Left renal pelvis (tissue), 4 donors: ENCODE data around the gene KLF4. TPM values are rescaled to one million over a fixed set of nuclear protein-coding genes. Genes with fewer than 3 reads are reported as not detected.
"Not testable (repeated sequence)": the region's sequence is repeated elsewhere in the genome, so short reads cannot be mapped to it uniquely, and the experiment has no call there.

Experiments used
- DNase-seq, 4 donors: peaks; one replicate each; pipeline ENCODE4 v3.0.0-alpha.2; 2013; ENCODE audit warnings: low read depth in 4 of 4, low spot score in 3 of 4
- polyA plus RNA-seq, 4 donors: library from polyadenylated mRNA; unstranded; fragments of 120-200 nt; gene quantifications; one replicate each; pipeline ENCODE4 v1.2.1, GENCODE V29; 2013; ENCODE audit not compliant: insufficient read length in 4 of 4

Gene KLF4
- polyA plus RNA-seq: 100 to 1,000 TPM in 1 of 4 donors, 1 to 10 TPM in 3; 6.0 to 127 (median 8.8) TPM

DNA sequence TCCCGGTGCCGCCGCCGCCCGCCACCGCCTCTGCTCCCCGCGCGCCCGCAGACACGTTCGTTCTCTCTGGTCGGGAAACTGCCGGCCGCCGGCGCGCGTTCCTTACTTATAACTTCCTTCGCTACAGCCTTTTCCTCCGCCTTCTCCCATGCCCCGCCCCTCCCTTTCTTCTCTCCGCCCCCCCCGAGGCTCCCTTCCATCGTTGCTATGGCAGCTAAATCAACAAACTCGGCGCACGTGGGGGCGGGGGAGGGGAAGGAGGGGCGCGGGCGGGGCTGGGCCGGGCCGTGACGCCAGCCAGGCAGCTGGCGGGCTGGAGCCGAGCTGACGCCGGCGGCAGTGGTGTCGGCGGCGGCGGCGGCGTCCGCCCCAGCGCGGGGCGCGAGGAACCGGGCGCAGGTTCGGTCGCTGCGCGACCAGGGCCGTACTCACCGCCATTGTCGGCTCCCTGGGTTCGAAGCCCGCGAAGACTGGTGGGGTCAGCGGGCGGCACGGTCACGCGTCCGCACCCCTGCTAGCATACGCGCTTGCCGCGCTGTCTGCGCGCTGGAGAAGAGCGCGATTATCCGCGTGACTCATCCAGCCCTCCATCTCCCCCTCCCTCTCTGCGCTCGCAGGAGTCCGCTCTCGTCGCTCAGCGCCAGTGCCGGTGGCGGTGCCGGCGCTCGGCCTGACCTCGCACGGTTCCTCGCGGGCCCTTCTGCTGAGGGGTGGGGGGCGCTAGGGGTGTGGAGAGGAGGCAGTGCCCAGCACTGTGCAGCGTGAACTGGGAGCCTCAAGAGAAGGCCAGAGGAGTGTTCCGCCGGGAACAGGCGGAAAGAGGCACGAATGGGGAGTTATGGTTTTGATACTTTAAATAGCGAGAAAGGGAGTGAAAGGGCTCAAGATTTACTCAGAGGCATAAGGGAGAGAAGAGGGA lies at the start of gene KLF4:
Gene KLF4, minus strand, starts transcription at position 83 of the 919 bp plus-strand sequence. CDS start 597 bp downstream, outside the sequence.
- DNase-seq: peak in 3 of 4 donors; percentile 87 to 91 (median 89)

DNA sequence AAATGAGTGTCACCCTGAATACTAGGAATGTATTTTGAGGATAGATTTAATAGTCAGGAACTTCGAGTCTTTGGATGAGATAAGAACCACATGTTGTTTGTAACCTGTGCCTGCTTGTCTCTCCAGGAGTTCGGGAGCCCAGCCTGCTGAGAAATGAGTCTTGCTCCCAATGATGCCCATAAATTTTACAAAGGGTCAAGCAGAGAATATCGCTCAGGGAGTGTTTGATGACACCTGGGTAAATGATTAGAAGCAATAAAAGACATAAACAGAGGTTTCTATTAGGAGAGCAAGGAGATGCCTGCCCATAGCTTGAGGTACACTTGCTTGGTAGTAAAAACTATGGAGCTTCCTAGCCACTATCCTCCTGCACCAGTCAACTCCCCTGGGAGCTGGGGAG lies 46.9 kb upstream of the KLF4 start:
- DNase-seq: no peak

DNA sequence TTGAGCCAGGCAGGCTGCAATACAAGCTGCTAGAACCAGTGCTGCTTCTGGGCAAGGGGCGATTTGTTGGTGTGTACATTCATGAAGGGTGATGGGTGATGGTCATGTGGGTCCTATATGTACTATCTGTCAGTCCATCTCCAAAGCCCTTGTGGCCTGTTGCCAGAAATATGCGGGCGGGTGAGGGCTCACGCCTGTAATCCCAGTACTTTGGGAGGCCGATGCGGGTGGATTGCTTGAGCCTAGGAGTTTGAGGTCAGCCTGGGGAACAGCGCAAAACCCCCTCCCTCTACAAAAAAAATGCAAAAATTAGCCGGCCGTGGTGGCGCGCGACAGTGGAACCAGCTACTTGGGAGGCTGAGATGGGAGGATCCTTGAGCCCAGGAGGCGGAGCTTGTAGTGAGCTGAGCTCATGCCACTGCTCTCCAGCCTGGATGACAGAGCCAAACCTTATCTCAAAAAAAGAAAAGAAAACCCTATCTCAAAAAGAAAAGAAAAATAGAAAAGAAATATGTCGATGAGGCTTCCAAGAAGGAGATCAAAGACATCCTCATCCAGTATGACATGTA lies 45.0 kb upstream of the KLF4 start:
- DNase-seq: no peak

DNA sequence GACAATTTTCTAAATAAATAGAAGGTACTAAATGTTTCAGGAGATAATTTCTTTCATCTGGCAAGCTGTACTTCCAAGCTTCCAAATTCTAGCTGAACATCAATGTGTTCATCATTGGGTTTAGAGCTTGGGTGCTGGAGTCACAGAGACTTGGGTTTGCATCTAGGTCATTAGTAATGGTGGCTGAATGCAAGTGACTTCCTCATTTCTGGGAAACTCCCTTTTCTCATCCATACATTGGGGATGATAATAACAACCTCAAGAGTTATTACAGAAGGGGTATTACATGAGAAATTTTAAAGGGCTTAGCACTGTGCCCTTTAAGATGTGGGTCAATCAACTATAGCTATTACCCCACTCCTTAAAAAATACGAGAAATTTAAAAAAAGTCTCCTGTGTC lies 41.1 kb upstream of the KLF4 start:
- no peak for DNase-seq

DNA sequence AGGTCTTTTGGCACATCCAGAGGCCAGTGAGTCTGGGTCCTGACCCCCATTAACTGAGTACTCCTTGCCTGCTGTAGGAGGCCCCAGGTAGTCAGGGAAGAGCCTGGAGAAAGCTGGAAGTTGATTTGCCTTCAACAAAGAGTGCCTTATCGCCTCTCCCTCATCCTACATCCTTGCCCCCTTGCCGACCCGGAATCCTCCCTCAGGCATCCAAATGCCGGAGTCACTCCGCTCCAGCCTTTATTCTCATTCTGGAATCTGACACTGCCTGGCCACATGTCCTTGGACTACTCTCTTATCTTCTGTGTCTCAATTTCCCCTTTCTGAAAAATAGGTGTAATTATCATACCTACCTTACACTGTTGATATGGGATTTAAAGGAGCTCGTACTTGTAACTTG lies 39.1 kb upstream of the KLF4 start:
- no peak for DNase-seq

DNA sequence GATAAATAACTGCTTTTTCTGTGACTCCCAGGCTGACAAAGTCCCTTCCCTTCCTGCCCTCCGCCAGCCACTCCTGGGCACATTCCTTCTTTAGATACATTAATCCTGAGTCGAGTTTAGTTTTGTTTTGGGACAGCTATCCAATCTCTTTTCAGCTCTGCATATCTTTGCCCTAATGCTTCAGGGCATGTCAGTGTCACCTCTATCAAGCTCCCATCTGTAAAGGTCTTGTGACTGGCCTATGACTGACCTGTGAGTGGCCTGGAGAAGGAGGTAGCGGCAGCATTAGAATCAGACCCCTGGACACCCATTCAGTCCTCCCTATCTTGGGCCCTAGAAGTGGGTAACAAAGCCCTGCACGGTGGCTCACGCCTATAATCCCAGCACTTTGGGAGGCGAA lies 34.0 kb upstream of the KLF4 start:
- DNase-seq: no peak

DNA sequence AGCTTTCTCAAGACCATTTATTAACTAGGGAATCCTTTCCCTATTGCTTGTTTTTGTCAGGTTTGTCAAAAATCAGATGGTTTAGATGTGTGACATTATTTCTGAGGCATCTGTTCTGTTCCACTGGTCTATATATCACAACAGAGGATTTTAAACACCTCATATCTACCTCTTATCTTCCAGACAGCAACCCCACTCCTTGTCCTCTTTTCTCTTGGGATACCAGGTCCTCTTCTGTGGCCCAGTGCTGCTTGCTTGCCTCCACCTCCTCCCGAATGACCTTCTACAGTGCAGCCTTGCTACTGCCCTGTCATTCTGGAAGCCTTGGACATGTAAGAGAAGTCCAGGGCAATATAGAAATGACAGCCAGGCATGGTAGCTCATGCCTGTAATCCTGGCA lies 30.6 kb upstream of the KLF4 start:
- no peak for DNase-seq

DNA sequence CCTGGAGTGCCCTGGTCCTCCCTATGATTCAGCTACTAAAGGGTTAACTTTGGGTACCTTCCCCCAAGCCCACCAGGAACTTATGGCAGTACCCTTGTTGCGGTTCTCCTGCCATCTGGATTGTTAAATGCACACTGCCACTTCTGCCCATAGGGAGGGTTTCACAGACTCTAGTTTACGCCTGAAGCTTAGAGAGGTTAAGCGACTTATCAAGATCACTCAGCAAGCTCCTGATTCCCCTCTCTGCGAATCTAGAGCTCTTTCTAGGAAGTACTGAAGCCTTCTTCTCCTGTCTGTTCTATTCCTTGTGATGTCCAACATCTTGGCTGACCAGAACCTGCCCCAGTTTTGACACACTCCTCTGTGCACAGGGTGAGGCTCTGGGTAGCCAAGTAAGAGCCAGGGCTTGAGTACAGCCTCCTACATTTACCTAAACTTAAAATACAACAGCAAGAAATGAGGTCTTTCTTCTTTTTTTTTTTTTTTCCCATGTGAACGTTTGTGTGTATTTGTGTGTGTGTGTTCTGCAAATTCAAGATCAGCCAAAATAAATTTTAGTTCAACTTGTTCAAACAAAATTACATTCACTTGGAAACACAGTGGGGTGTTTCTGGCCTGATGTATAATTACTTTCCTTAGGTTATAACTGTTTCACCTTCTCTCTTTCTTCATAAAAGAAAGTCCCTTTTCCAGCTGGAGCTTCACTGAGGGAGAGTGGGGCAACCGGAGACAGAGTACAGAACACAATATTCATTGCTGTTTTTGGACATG lies 28.7 kb upstream of the KLF4 start:
- DNase-seq: no peak

DNA sequence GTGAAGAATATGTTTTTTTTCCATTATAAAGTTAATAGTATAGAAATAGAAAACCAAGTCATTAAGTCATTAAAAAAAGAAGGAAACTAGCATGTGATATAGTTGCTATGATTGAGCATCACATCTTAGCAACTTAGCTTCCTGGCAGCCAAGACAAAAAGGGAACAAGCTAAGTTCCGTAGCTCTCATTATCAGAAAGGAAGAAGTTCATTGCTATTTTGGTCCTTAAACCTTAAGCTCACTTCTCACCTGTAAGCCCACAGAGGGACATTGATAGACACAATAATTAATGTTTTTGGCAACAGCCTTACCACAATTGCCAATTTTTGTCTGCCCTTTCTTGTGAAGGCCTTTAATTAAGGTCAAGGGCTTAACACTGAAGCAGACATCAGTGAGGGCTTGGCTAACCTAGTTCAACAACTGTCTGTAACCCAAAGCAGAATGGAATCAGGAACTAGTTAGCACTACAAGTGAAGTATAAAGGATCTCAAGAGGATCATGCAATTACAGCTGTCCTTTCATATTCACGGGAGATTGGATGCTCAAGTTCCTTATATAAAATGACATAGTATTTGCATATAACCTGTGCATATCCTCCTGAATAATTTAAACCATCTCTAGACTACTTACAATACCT lies 24.0 kb upstream of the KLF4 start:
- no peak for DNase-seq

DNA sequence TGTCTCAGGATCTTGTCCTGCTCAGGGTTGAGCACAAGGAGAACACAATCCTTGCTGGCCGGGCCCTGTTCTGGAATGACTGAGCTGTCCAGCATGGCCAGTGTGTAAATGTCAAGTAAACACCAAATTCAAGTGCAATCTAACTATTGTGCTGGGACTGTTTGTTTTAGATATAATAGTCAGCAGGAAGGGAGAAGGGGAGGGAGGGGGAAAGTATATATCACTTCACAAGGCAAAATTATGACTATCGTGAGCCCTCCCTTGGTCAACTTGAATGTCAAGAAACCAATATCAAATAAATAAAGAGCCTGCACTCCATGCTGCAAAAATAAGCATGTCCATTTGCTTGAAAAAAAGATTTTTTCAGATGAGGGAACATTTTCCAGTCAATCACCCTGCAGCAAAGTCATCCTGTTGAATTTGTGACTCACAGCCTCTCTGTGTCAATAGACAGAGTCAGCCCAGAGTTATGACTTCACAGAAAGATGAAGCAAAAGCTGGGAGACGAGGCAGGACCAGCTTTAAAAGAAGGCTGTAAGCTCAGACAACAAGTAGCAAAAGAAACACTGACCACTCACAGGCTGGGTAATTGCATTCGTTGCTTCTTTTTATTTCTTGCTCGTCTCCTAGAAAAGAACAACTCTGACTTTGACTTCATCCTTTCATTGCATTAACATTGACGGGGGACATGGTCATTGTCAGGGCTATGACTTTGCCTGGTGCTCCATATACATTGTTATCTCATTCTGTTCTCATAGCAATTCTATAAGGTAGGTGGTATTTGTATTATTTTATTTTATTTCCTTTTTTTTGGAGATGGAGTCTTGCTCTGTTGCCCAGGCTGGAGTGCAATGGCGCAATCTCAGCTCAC lies 15.3 kb upstream of the KLF4 start:
- DNase-seq: no peak

DNA sequence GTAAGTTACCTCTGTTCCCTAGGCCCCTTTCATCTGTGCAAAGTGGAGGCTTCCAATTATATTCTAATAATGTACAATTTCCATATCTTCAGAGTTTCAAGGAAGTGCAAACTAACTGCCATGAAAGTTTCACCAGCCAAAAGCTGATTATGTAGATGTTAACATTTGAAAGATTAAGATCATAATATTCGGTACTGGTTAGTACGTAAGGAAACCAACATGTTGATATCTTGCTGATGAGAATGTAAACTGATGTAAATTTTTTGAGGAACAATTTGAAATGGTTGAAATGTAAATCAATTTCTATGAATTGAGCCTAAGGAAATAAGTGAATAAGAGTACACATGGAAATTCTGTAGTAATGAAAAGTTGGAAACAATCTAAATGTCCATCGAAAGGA lies 12.9 kb upstream of the KLF4 start:
- no peak for DNase-seq

DNA sequence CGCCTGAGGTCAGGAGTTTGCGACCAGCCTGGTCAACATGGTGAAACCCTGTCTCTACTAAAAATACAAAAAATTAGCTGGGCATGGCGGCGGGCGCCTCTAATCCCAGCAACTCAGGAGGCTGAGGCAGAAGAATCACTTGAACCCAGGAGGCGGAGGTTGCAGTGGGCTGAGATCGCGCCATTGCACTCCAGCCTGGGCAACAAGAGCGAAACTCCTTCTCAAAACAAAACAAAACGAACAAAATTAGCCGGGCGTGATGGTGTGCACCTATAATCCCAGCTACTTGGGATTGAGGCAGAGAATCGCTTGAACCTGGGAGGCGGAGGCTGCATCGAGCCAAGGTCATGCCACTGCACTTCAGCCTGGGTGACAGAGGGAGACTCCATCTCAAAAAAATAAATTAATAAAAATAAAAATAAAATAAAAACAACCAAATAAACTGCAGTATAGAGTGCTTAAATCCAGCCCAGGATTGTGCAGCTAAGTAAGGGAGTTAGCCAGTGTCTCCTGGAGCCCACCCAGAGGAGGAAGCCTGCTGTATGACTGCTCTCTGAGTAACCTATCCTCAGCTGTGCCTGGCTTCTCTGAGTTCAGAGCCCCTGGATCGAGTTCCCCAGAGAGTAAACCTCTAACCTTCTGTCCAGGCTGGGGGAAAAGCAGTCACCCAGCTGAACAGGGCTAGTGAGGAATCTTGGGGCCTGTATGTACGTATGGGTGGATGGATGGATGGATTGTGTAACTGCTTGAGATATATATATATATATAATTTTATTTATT lies 11.0 kb upstream of the KLF4 start:
- DNase-seq: not testable (repeated sequence)

DNA sequence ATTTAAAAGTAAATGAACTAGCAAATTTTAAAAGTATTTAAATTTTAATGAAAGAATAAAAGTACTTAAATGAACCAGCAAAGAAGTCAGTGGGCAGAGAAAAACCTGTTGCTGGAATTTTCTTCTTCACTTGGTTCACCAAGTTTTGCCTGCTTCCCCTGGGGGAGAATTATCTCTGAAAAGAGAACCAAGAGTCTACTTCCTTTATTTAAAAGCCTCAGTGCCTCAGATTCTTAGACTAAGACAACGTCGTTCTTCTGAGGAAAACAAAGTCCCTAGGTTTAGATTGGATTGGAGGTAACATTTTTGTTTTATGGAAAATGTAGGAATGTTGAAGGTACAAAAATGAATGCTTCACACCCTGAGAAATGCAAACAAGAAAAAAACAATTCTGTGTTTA lies 7.4 kb upstream of the KLF4 start:
- DNase-seq: no peak

DNA sequence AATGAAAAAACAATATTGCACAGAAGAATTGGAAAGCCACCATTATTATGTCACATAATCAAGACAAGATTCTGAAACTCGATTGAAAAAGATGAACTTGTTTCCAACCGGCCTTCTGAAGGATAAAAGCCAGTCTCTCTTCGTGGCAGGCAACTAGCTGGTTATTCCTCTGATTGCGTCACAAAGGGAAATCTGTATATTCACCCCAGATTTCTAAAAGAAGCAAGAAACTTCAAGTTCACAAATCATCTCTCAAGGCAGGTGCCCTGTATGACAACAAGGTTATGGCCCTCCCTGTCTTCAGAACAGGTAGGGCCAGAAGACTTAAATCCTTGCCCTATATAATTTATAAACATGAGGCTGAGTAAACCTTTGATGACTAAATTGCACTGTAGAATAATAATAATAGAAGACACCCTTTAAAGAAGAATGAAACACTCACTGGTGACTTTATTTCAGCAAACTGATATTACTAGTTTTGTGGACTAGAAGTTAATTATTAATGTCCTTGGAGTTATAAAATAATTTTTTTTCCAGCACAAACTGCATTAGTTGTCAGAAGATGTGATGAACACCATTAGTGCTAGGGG lies 2.9 kb upstream of the KLF4 start:
- no peak for DNase-seq

DNA sequence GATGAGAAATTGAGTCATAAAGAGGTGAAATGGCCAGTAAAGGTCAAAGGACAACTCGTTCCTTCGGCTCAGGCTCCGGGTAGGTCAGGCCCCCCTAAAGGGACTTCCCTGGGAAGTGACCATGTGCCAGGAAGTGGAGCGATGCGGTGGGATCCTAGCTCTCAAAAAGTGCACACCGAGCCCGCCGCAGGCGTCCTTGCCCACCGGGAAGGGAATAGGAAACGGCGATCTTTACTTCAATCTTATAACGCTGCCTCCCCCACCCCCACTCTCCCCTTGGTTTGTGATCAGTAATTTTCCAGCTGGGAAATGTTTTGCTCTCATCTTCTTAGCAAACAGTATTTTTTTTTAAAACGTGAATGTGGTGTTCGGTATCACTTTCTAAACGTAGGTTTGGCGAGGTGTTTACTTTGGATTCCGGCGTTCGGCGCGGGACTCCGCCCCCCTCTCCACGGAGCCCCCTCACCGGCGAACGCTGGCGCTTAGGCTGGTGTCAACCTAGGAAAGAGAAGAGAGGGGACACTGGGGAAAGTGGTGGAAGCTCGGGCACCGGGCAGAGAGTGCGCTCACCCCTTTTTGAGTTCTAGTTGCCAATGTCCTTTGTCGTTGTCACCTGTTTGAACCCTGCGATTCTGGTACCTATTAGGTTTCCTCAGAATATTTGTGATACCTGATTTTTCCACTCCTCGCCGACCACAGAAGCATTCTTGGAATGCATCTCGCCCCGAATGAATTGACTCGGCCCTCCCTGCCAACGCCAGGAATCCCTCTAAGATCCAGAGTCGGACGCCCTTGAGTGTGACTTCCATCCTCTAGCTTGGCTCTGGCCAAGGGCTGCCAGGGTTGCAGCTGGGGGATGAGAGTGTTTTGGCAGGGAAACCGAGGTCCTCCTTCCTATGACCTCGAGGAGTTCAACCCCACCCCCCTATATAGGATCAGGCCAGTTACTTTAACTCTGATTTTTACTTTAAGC lies 1.8 kb upstream of the KLF4 start:
- DNase-seq: no peak

DNA sequence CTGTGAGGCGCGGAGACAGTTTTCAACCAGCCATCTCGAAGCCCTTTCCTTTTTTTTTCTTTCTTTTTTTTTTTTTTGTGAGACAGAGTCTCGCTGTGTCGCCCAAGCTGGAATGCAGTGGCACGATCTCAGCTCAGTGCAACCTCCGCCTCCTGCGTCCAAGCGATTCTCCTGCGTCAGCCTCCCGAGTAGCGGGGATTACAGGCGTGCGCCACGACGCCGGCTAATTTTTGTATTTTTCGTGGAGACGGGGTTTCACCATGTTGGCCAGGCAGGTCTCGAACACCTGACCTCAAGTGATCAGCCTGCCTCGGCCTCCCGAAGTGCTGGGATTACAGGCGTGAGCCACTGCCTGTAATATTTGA lies 1.0 kb upstream of the KLF4 start:
- DNase-seq: not testable (repeated sequence)

DNA sequence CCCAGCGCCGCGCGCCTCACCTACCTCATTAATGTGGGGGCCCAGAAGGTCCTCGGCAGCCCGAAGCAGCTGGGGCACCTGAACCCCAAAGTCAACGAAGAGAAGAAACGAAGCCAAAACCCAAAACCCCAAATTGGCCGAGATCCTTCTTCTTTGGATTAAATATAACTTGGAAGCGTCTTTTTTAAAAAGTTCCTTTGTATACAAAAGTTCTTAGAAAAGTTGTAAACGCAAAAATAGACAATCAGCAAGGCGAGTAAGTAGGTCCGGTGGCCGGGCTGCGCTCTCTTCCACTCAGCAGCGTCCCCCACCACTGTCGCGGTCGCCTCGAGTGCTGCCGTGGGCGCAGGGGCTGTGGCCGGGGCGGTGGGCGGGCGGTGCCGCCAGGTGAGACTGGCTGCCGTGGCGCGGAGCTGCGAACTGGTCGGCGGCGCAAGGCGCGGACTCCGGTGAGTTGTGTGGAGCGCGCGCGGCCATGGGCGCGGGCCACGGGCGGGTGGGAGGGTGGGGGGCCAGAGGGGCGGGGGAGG lies 360 bp downstream of the KLF4 start:
- DNase-seq: no peak
